Karpas-422 (cell line): ENCODE data around the gene HINT2. TPM values are rescaled to one million over a fixed set of nuclear protein-coding genes. Genes with fewer than 3 reads are reported as not detected.

ENCODE experiments used
- DNase-seq: peaks from one replicate; pipeline ENCODE4 v3.0.0-alpha.2; 2015
- H2AFZ ChIP-seq: fragments of 200-600 bp; sonication (generic); 2 replicates; pipeline ENCODE4 v1.6.1; 2014; ENCODE audit warnings: antibody characterized with exemption, low read length, mixed read lengths
- H3K27ac ChIP-seq: fragments of 200-600 bp; sonication (generic); 2 replicates; pipeline ENCODE4 v1.5.1; 2014; ENCODE audit warnings: mild to moderate bottlenecking, low read length, moderate library complexity
- H3K27me3 ChIP-seq: fragments of 200-600 bp; sonication (generic); 2 replicates; pipeline ENCODE4 v1.6.1; 2014; ENCODE audit warnings: low read length, mixed read lengths
- H3K36me3 ChIP-seq: fragments of 200-600 bp; sonication (generic); 2 replicates; pipeline ENCODE4 v1.6.1; 2014; ENCODE audit warnings: low read length, mixed read lengths; ENCODE audit not compliant: insufficient read depth
- H3K4me1 ChIP-seq: fragments of 200-600 bp; sonication (generic); 2 replicates; pipeline ENCODE4 v1.6.1; 2014; ENCODE audit warnings: mild to moderate bottlenecking, low read length, mixed read lengths
- H3K4me2 ChIP-seq: fragments of 200-600 bp; sonication (generic); 2 replicates; pipeline ENCODE4 v1.6.1; 2014; ENCODE audit warnings: low read length, low read depth, mild to moderate bottlenecking; ENCODE audit not compliant: poor library complexity, severe bottlenecking
- H3K4me3 ChIP-seq: fragments of 200-600 bp; sonication (generic); 2 replicates; pipeline ENCODE4 v1.5.1; 2014; ENCODE audit warnings: mild to moderate bottlenecking, antibody characterized with exemption, low read length, mixed read lengths
- H3K79me2 ChIP-seq: fragments of 200-600 bp; sonication (generic); 2 replicates; pipeline ENCODE4 v1.6.1; 2014; ENCODE audit warnings: mild to moderate bottlenecking, low read length, mixed read lengths
- H3K9ac ChIP-seq: fragments of 200-600 bp; sonication (generic); 2 replicates; pipeline ENCODE4 v1.6.0; 2014; ENCODE audit warnings: low read length
- H3K9me2 ChIP-seq: fragments of 200-600 bp; sonication (generic), shearing (Covaris generic); replicated peaks from 2 replicates; pipeline ENCODE4 v1.6.0; 2014; ENCODE audit warnings: mild to moderate bottlenecking, low read length, moderate library complexity; ENCODE audit not compliant: insufficient read depth
- H3K9me3 ChIP-seq: fragments of 300-700, 200-600 bp; sonication (generic); 2 replicates; pipeline ENCODE4 v1.6.1; 2014; ENCODE audit warnings: low read length, mixed read lengths
- H4K20me1 ChIP-seq: fragments of 200-600 bp; sonication (generic); 2 replicates; pipeline ENCODE4 v1.6.1; 2014; ENCODE audit warnings: mild to moderate bottlenecking, antibody characterized with exemption, low read length, low read depth; ENCODE audit not compliant: insufficient read depth
- total RNA-seq: library from RNA; depleted of rRNA; stranded (reverse); fragments of >200 nt; shearing (Covaris generic); gene quantifications from 2 replicates; pipeline ENCODE4 v1.2.3, GENCODE V29; 2014; ENCODE audit warnings: low replicate concordance

Gene HINT2
- total RNA-seq, 1 experiment from 2014 or later, result 84.0 TPM

- H3K9me3 ChIP-seq, result no peaks in the 10 kb centered on the region
- H3K79me2 ChIP-seq, result no peaks in the 10 kb centered on the region
- H3K9ac ChIP-seq, result no peak overlapping the region
- DNase-seq, result no peak
- no peak overlapping the region for H3K27ac ChIP-seq
- H3K27me3 ChIP-seq, result no peaks in the 10 kb centered on the region
- no peaks in the 10 kb centered on the region for H3K36me3 ChIP-seq
- no peaks in the 10 kb centered on the region for H3K4me1 ChIP-seq
- H3K4me2 ChIP-seq, result no peak overlapping the region
- no peak overlapping the region for H3K4me3 ChIP-seq
- H4K20me1 ChIP-seq, result no peaks in the 10 kb centered on the region
- H3K9me2 ChIP-seq, result no peaks in the 10 kb centered on the region
- H2AFZ ChIP-seq, result no peak overlapping the region
Observed at GRCh38 chr9:35856206-35856605, 41.4 kb upstream of the HINT2 start.

GRCh38 chr9:35854091-35854762 is 39.4 kb upstream of the HINT2 start:
- H3K4me1 ChIP-seq, result no peaks in the 10 kb centered on the region
- no peak overlapping the region for H3K4me3 ChIP-seq
- no peak overlapping the region for H3K4me2 ChIP-seq
- H3K9me3 ChIP-seq, result no peaks in the 10 kb centered on the region
- H3K79me2 ChIP-seq, result no peaks in the 10 kb centered on the region
- no peak overlapping the region for H2AFZ ChIP-seq
- no peaks in the 10 kb centered on the region for H3K9me2 ChIP-seq
- no peaks in the 10 kb centered on the region for H3K27me3 ChIP-seq
- no peak overlapping the region for H3K27ac ChIP-seq
- H4K20me1 ChIP-seq, result no peaks in the 10 kb centered on the region
- DNase-seq, result no peak
- no peaks in the 10 kb centered on the region for H3K36me3 ChIP-seq
- no peak overlapping the region for H3K9ac ChIP-seq

DNA sequence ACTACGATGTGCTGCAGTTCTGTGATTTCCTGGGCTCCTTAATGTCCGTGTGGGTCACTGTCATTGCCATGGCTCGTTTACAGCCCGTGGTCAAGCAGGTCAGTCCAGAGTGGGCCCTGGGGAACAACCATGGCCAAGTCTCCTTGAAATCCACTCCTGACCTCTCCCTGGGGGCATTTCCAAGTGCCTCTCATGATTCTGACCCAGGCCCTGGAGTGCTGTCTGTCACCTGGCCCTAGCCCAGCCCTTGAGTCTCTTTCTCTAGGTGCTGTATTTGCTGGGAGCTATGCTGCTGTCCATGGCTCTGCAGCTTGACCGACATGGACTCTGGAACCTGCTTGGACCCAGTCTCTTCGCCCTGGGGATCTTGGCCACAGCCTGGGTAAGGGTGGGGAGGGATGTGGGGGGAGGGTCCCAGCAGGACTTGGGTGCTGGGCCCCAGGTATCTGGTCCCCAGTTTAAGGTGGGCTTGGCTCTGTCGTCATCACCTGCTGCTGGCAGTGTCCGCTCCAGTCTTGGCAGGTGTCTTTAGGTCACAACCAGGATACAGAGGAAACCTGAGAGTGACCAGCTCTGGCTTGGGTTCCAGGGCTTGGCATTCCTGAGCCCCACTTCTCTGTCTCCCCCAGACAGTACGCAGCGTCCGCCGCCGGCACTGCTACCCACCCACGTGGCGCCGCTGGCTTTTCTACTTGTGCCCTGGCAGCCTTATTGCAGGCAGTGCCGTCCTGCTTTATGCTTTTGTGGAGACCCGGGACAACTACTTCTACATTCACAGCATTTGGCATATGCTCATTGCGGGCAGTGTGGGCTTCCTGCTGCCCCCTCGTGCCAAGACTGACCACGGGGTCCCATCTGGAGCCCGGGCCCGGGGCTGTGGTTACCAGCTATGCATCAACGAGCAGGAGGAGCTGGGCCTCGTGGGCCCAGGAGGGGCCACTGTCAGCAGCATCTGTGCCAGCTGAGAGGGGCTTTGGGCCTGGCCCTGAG is 38.3 kb upstream of the HINT2 start:
- no peak overlapping the region for H3K4me2 ChIP-seq
- H3K4me1 ChIP-seq, result peaks cover 3% of the 10 kb centered on the region
- H3K9me2 ChIP-seq, result no peaks in the 10 kb centered on the region
- no peaks in the 10 kb centered on the region for H3K9me3 ChIP-seq
- H3K36me3 ChIP-seq, result no peaks in the 10 kb centered on the region
- H3K27ac ChIP-seq, result no peak overlapping the region
- no peaks in the 10 kb centered on the region for H3K79me2 ChIP-seq
- no peaks in the 10 kb centered on the region for H4K20me1 ChIP-seq
- H3K27me3 ChIP-seq, result no peaks in the 10 kb centered on the region
- H2AFZ ChIP-seq, result no peak overlapping the region
- no peak overlapping the region for H3K4me3 ChIP-seq
- no peak for DNase-seq
- H3K9ac ChIP-seq, result no peak overlapping the region

- H4K20me1 ChIP-seq, result no peaks in the 10 kb centered on the region
- H3K79me2 ChIP-seq, result no peaks in the 10 kb centered on the region
- H3K9me3 ChIP-seq, result no peaks in the 10 kb centered on the region
- peaks cover 7% of the 10 kb centered on the region for H3K4me1 ChIP-seq
- no peak for DNase-seq
- no peak overlapping the region for H2AFZ ChIP-seq
- H3K36me3 ChIP-seq, result no peaks in the 10 kb centered on the region
- no peak overlapping the region for H3K4me3 ChIP-seq
- H3K9ac ChIP-seq, result no peak overlapping the region
- H3K27me3 ChIP-seq, result no peaks in the 10 kb centered on the region
- no peaks in the 10 kb centered on the region for H3K9me2 ChIP-seq
- H3K27ac ChIP-seq, result no peak overlapping the region
- no peak overlapping the region for H3K4me2 ChIP-seq
Observed at GRCh38 chr9:35852267-35852815, 37.5 kb upstream of the HINT2 start.

DNA sequence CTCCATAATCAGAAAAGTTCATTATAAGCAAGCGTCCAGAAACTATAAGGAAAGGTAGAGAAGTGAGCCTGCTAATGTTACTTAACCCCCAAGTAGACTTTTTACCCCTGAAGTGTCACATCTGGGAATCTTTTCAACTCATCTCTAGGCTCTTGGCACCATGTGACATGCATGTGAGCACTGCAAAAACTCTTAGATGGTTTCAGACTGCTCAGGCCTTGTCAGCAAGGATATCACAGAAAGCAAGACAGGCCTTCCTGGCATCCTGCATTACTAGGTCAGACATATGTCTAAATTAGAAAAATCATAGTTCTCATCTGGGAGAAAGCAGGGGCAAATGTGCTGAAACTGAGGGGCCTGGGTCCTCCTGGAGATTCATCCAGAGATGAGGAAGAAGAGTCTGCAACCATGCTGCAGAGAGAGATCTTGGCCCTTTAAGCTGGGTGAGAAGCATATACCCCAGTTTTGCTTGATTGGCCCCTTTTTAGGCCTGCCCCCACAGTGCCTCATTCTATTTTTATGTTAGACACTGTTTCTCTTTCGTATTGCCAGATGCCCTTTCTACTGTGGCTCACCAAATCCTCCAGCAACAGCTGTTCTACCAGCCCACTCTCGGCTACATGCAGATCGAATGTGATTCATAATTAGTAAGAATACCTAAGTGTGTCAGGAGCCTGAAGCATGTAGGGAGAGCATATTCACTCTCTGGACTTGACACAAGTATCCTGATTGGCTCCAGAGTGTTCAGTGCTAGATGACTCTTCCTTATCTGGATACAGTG is 33.1 kb upstream of the HINT2 start:
- Histone ChIP-seq H3K79me2 (no peaks in the 10 kb centered on the region), H3K27ac (no peak overlapping the region), H3K9me2 (no peaks in the 10 kb centered on the region), H3K4me1 (peaks cover 22% of the 10 kb centered on the region), H3K4me3 (no peak overlapping the region), H3K9me3 (no peaks in the 10 kb centered on the region), H2AFZ (no peak overlapping the region), H3K27me3 (no peaks in the 10 kb centered on the region), H3K4me2 (peak overlapping the region; percentile 0), H3K9ac (no peak overlapping the region), H3K36me3 (no peaks in the 10 kb centered on the region), H4K20me1 (no peaks in the 10 kb centered on the region)
- DNase-seq, result peak; percentile 49

- H3K27me3 ChIP-seq, result no peaks in the 10 kb centered on the region
- H3K9ac ChIP-seq, result no peak overlapping the region
- no peak for DNase-seq
- H3K9me3 ChIP-seq, result no peaks in the 10 kb centered on the region
- H3K4me2 ChIP-seq, result no peak overlapping the region
- H3K79me2 ChIP-seq, result no peaks in the 10 kb centered on the region
- H3K9me2 ChIP-seq, result no peaks in the 10 kb centered on the region
- H2AFZ ChIP-seq, result no peak overlapping the region
- no peaks in the 10 kb centered on the region for H4K20me1 ChIP-seq
- no peak overlapping the region for H3K27ac ChIP-seq
- peaks cover 22% of the 10 kb centered on the region for H3K4me1 ChIP-seq
- H3K36me3 ChIP-seq, result no peaks in the 10 kb centered on the region
- H3K4me3 ChIP-seq, result no peak overlapping the region
Observed at GRCh38 chr9:35845824-35846771, 31.3 kb upstream of the HINT2 start.

GRCh38 chr9:35844628-35845270 is 29.9 kb upstream of the HINT2 start:
- Histone ChIP-seq H3K36me3 (no peaks in the 10 kb centered on the region), H2AFZ (no peak overlapping the region), H4K20me1 (no peaks in the 10 kb centered on the region), H3K4me3 (no peak overlapping the region), H3K27ac (no peak overlapping the region), H3K9ac (no peak overlapping the region), H3K4me1 (peaks cover 22% of the 10 kb centered on the region), H3K9me3 (no peaks in the 10 kb centered on the region), H3K27me3 (no peaks in the 10 kb centered on the region), H3K9me2 (no peaks in the 10 kb centered on the region), H3K4me2 (peak overlapping the region; percentile 2), H3K79me2 (no peaks in the 10 kb centered on the region)
- DNase-seq, result peak; percentile 72
